HL-60/S4 (cell line): ENCODE results near the gene PTPRN2.
"Not testable (repeated sequence)": the region's sequence is repeated elsewhere in the genome, so short reads cannot be mapped to it uniquely, and the experiment has no call there.

Experiments used
- in situ Hi-C: fragments of 300-500 bp; cut with MboI; formaldehyde crosslinking; loops from 2 replicates; pipeline ENCODE4 v1.14.3; 2022; ENCODE audit warnings: low sequenced_read_pairs

PTPRN2 gene

GRCh38 chr7:157751951-157752673 is 835.5 kb downstream of the PTPRN2 start:
- in situ Hi-C loops = no loop called here

GRCh38 chr7:157751406-157751805 is 836.2 kb downstream of the PTPRN2 start:
- in situ Hi-C loops = no loop called here

- in situ Hi-C loops = no loop called here
Measured at GRCh38 chr7:157750291-157750690, 837.3 kb downstream of the PTPRN2 start.

- in situ Hi-C loops = no loop called here
Measured at GRCh38 chr7:157745721-157746709, 841.6 kb downstream of the PTPRN2 start.

GRCh38 chr7:157744786-157745601 is 842.6 kb downstream of the PTPRN2 start:
- in situ Hi-C loops = no loop called here

GRCh38 chr7:157743781-157744525 is 843.7 kb downstream of the PTPRN2 start:
- in situ Hi-C loops = no loop called here

- in situ Hi-C loops = no loop called here
Measured at GRCh38 chr7:157740251-157740798, 847.3 kb downstream of the PTPRN2 start.

- in situ Hi-C loops = no loop called here
Measured at GRCh38 chr7:157739650-157740049, 848.0 kb downstream of the PTPRN2 start.

- in situ Hi-C loops = no loop called here
Measured at GRCh38 chr7:157739031-157739430, 848.6 kb downstream of the PTPRN2 start.

- in situ Hi-C loops = no loop called here
Measured at GRCh38 chr7:157738066-157738460, 849.6 kb downstream of the PTPRN2 start.

- in situ Hi-C loops = no loop called here
Measured at GRCh38 chr7:157737151-157738065, 850.2 kb downstream of the PTPRN2 start.

GRCh38 chr7:157736341-157736740 is 851.3 kb downstream of the PTPRN2 start:
- in situ Hi-C loops = no loop called here

- in situ Hi-C loops = no loop called here
Measured at GRCh38 chr7:157735826-157736225, 851.8 kb downstream of the PTPRN2 start.

- in situ Hi-C loops = no loop called here
Measured at GRCh38 chr7:157734676-157735640, 852.7 kb downstream of the PTPRN2 start.

- in situ Hi-C loops = not testable (repeated sequence)
Measured at GRCh38 chr7:157733760-157734395, 853.7 kb downstream of the PTPRN2 start.

GRCh38 chr7:157731126-157731525 is 856.5 kb downstream of the PTPRN2 start:
- in situ Hi-C loops = no loop called here

GRCh38 chr7:157730614-157731013 is 857.0 kb downstream of the PTPRN2 start:
- in situ Hi-C loops = no loop called here
